ENCODE data around the gene HOXA7. TPM values are rescaled to one million over a fixed set of nuclear protein-coding genes. Genes with fewer than 3 reads are reported as not detected.

HOXA7 gene
- total RNA-seq, 2 donors from 2014 or later, result not detected

GRCh38 chr7:27132214-27132613 is 24.3 kb downstream of the HOXA7 start:
- peaks cover 97% of the 10 kb centered on the region for H3K27me3 Mint-ChIP-seq (ENCODE audit: insufficient read depth)
- no peak overlapping the region for H3K27ac Mint-ChIP-seq
- Histone ChIP-seq H3K4me1 (ENCODE audit: control insufficient read depth, insufficient read depth, low read length) (no peaks in the 10 kb centered on the region), H3K27me3 (ENCODE audit: control insufficient read depth, insufficient read depth, low read length, poor library complexity, severe bottlenecking) (peaks cover 99% of the 10 kb centered on the region), H3K9ac (ENCODE audit: extremely low read depth, low read length, poor library complexity, severe bottlenecking) (no peak overlapping the region), H3K9me3 (ENCODE audit: control insufficient read depth, low read length) (peaks cover 7% of the 10 kb centered on the region), H3K4me3 (ENCODE audit: low read length) (no peak overlapping the region), H3K27ac (ENCODE audit: low read depth, low read length) (no peak overlapping the region), H3K36me3 (ENCODE audit: control insufficient read depth, insufficient read depth, low read length) (no peaks in the 10 kb centered on the region)
- H3K4me1 Mint-ChIP-seq, result no peaks in the 10 kb centered on the region
- H3K4me3 Mint-ChIP-seq, result no peak overlapping the region
- no peak for DNase-seq
- no peak for TF ChIP-seq CTCF (conservative IDR thresholded peaks at IDR 0.05)
- WGBS, 2 experiments (ENCODE audit: insufficient coverage in 1 of 2, insufficient read length in 1 of 2), result 34 to 40% methylated on average over 1 to 2 of the region's 2 CpGs
- H3K9me3 Mint-ChIP-seq, result no peaks in the 10 kb centered on the region
- H3K36me3 Mint-ChIP-seq (ENCODE audit: low read depth), result no peaks in the 10 kb centered on the region

GRCh38 chr7:27131390-27131819 is 25.1 kb downstream of the HOXA7 start:
- TF ChIP-seq CTCF (conservative IDR thresholded peaks at IDR 0.05), result no peak
- 3 to 9% methylated on average over 9 to 12 of the region's 12 CpGs for WGBS, 2 experiments (ENCODE audit: insufficient coverage in 1 of 2, insufficient read length in 1 of 2)
- no peak for DNase-seq
- H3K36me3 ChIP-seq (ENCODE audit: control insufficient read depth, insufficient read depth, low read length), result no peaks in the 10 kb centered on the region
- Mint-ChIP-seq H3K4me3 (peak overlapping the region; percentile 39), H3K27me3 (ENCODE audit: insufficient read depth) (peaks cover 97% of the 10 kb centered on the region), H3K27ac (no peak overlapping the region), H3K36me3 (ENCODE audit: low read depth) (no peaks in the 10 kb centered on the region), H3K4me1 (no peaks in the 10 kb centered on the region), H3K9me3 (no peaks in the 10 kb centered on the region)
- H3K4me3 ChIP-seq (ENCODE audit: low read length), result peak overlapping the region; percentile 66
- peaks cover 7% of the 10 kb centered on the region for H3K9me3 ChIP-seq (ENCODE audit: control insufficient read depth, low read length)
- no peaks in the 10 kb centered on the region for H3K4me1 ChIP-seq (ENCODE audit: control insufficient read depth, insufficient read depth, low read length)
- no peak overlapping the region for H3K27ac ChIP-seq (ENCODE audit: low read depth, low read length)
- no peak overlapping the region for H3K9ac ChIP-seq (ENCODE audit: extremely low read depth, low read length, poor library complexity, severe bottlenecking)
- peaks cover 99% of the 10 kb centered on the region for H3K27me3 ChIP-seq (ENCODE audit: control insufficient read depth, insufficient read depth, low read length, poor library complexity, severe bottlenecking)

GRCh38 chr7:27130540-27131389 is 25.7 kb downstream of the HOXA7 start, which contains the start of gene HOXA4:
Gene HOXA4, minus strand, starts transcription at chr7:27130757. Its CDS starts 24 bp downstream, at chr7:27130733.
- no peaks in the 10 kb centered on the region for H3K36me3 ChIP-seq (ENCODE audit: control insufficient read depth, insufficient read depth, low read length)
- no peaks in the 10 kb centered on the region for H3K9me3 Mint-ChIP-seq
- peak within 1 kb of the TSS; percentile 66 for H3K4me3 ChIP-seq (ENCODE audit: low read length)
- H3K9me3 ChIP-seq (ENCODE audit: control insufficient read depth, low read length), result peaks cover 7% of the 10 kb centered on the region
- peaks cover 99% of the 10 kb centered on the region for H3K27me3 ChIP-seq (ENCODE audit: control insufficient read depth, insufficient read depth, low read length, poor library complexity, severe bottlenecking)
- H3K36me3 Mint-ChIP-seq (ENCODE audit: low read depth), result no peaks in the 10 kb centered on the region
- no peak within 1 kb of the TSS for H3K9ac ChIP-seq (ENCODE audit: extremely low read depth, low read length, poor library complexity, severe bottlenecking)
- 0 to 2% methylated on average over 18 to 66 of the region's 67 CpGs for WGBS, 2 experiments (ENCODE audit: insufficient coverage in 1 of 2, insufficient read length in 1 of 2)
- peaks cover 97% of the 10 kb centered on the region for H3K27me3 Mint-ChIP-seq (ENCODE audit: insufficient read depth)
- H3K4me3 Mint-ChIP-seq, result peak within 1 kb of the TSS; percentile 39
- TF ChIP-seq CTCF (conservative IDR thresholded peaks at IDR 0.05), result no peak
- no peaks in the 10 kb centered on the region for H3K4me1 Mint-ChIP-seq
- H3K27ac ChIP-seq (ENCODE audit: low read depth, low read length), result no peak within 1 kb of the TSS
- H3K4me1 ChIP-seq (ENCODE audit: control insufficient read depth, insufficient read depth, low read length), result no peaks in the 10 kb centered on the region
- H3K27ac Mint-ChIP-seq, result no peak within 1 kb of the TSS
- DNase-seq, result peak; percentile 89

Measured in endodermal cell (in vitro differentiated cells).